Measurements from ENCODE around the gene LIN37.
"Not testable (repeated sequence)": the region's sequence is repeated elsewhere in the genome, so short reads cannot be mapped to it uniquely, and the experiment has no call there.

LIN37 gene

DNA sequence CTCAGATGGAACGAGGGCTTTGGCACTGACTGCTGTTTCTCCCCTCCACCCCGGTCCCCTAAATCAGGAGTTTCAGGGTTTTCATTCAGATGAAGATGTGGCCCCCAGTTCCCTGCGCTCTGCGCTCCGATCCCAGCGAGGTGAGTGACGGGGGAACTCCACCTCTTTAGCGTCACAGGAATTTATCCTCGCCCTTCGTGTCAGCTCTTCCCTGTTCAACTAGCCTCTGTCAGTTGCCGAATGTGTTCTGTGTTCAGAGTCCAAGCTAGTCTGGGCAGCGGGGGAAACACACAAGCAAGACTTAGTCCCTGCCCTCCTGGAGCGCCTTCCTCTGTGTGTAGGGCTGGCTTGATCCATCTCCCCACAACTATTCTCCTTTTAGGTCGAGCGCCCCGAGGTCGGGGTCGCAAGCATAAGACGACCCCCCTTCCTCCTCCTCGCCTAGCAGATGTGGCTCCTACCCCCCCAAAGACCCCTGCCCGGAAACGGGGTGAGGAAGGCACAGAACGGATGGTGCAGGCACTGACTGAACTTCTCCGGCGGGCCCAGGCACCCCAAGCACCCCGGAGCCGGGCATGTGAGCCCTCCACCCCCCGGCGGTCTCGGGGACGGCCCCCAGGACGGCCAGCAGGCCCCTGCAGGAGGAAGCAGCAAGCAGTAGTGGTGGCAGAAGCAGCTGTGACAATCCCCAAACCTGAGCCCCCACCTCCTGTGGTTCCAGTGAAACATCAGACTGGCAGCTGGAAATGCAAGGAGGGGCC is 28.8 kb upstream of the LIN37 start:
- no peak for DNase-seq (ENCODE audit: low spot score)

DNA sequence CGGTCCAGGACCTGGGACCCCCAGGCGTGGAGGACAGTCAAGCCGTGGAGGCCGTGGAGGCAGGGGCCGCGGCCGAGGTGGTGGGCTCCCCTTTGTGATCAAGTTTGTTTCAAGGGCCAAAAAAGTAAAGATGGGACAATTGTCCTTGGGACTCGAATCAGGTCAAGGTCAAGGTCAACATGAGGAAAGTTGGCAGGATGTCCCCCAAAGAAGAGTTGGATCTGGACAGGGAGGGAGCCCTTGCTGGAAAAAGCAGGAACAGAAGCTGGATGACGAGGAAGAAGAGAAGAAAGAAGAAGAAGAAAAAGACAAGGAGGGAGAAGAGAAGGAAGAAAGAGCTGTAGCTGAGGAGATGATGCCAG is 28.2 kb upstream of the LIN37 start:
- no peak for DNase-seq (ENCODE audit: low spot score)

DNA sequence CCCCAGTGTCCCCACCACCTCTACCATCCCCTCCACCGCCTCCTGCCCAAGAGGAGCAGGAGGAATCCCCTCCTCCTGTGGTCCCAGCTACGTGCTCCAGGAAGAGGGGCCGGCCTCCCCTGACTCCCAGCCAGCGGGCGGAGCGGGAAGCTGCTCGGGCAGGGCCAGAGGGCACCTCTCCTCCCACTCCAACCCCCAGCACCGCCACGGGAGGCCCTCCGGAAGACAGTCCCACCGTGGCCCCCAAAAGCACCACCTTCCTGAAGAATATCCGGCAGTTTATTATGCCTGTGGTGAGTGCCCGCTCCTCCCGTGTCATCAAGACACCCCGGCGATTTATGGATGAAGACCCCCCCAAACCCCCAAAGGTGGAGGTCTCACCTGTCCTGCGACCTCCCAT is 27.7 kb upstream of the LIN37 start:
- no peak for DNase-seq (ENCODE audit: low spot score)

DNA sequence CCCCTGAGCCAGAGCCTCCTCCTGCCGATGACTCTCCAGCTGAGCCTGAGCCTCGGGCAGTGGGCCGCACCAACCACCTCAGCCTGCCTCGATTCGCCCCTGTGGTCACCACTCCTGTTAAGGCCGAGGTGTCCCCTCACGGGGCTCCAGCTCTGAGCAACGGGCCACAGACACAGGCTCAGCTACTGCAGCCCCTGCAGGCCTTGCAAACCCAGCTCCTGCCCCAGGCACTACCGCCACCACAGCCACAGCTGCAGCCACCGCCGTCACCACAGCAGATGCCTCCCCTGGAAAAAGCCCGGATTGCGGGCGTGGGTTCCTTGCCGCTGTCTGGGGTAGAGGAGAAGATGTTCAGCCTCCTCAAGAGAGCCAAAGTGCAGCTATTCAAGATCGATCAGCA is 27.0 kb upstream of the LIN37 start:
- DNase-seq (ENCODE audit: low spot score) = no peak

DNA sequence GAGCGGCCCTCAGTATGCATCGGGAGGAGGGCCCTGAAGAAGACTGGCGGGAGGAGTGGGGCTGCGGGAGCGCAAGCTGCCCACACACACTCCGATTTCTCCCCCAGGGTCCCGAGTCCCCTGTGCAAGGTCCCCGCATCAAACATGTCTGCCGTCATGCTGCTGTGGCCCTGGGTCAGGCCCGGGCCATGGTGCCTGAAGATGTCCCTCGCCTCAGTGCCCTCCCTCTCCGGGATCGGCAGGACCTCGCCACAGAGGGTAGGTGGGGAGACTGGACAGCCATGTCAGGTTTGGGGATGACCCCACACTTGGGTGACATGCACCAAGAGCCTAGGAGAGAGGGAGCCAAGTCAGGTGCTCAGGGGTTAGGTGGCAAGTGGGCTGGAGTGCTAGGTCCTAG is 25.9 kb upstream of the LIN37 start:
- no peak for DNase-seq (ENCODE audit: low spot score)

DNA sequence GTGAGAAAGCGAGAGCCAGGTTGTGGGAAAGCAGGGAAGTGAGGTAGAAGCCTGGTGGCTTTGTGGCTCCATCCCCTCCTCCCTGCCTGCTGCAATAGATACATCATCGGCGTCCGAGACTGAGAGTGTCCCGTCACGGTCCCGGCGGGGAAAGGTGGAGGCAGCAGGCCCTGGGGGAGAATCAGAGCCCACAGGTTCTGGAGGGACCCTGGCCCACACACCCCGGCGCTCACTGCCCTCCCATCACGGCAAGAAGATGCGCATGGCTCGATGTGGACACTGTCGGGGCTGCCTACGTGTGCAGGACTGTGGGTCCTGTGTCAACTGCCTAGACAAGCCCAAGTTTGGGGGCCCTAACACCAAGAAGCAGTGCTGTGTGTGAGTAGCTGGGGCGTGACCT is 25.5 kb upstream of the LIN37 start:
- DNase-seq (ENCODE audit: low spot score) = no peak

DNA sequence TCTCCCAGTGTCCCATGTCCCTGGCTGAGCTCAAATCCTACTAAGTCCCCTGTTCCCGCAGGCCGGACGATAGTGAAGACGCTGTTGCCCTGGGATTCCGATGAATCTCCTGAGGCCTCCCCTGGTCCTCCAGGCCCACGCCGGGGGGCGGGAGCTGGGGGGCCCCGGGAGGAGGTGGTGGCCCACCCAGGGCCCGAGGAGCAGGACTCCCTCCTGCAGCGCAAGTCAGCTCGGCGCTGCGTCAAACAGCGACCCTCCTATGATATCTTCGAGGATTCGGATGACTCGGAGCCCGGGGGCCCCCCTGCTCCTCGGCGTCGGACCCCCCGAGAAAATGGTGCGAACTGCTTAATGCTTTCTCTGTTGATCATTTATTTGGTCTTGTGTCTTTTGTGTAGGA is 24.7 kb upstream of the LIN37 start:
- DNase-seq (ENCODE audit: low spot score) = no peak

DNA sequence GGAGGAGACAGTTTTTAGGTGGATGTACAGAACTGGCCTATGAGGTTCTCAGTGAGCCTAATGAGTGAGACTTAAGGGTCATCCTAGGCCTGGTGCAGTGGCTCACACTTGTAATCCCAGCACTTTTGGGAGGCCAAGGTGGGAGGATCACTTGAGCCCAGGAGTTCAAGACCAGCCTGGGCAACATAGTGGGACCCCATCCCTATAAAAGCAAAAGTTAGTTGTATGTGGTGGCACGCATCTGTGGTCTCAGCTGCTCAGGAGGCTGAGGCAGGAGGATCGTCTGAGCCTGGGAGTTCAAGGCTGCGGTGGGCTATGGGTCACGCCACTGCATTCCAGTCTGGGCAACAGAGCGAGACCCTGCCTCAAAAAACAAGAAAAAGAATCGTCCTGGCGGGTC is 24.2 kb upstream of the LIN37 start:
- DNase-seq (ENCODE audit: low spot score) = not testable (repeated sequence)

DNA sequence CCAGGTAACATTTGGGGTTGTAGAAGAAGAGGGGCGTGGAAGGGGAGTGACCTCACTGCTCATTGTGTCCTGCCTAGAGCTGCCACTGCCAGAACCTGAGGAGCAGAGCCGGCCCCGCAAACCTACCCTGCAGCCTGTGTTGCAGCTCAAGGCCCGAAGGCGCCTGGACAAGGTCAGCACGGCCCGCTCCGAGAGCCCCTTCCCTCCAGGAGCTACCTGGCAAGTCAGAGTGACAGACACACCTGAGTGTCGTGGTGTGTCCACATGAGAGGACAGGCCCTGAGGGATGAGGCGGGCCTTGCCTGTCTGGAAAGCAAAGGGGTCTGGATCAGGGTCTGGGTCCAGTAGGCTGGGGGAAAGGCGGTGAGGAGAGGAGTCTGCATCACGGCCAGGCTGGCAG is 23.8 kb upstream of the LIN37 start:
- no peak for DNase-seq (ENCODE audit: low spot score)

DNA sequence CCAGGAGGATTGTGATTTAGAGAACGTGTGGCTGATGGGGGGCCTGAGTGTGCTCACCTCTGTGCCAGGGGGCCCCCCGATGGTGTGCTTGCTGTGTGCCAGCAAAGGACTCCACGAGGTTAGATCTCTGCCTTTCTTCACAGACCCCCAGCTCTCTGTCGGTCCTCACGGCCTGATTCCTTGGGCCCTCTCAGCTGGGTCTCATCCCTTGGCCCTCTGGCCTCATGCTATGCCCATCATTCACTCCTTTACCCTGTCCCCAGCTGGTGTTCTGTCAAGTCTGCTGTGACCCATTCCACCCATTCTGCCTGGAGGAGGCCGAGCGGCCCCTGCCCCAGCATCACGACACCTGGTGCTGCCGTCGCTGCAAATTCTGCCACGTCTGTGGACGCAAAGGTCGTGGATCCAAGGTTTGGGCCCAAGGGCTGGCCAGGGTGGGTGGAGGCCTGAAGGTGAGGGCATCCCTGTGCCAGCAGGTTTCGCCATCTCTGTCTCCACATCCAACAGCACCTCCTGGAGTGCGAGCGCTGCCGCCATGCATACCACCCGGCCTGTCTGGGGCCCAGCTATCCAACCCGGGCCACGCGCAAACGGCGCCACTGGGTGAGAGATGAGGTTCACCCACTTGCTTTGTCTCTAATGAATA is 23.0 kb upstream of the LIN37 start:
- no peak for DNase-seq (ENCODE audit: low spot score)

DNA sequence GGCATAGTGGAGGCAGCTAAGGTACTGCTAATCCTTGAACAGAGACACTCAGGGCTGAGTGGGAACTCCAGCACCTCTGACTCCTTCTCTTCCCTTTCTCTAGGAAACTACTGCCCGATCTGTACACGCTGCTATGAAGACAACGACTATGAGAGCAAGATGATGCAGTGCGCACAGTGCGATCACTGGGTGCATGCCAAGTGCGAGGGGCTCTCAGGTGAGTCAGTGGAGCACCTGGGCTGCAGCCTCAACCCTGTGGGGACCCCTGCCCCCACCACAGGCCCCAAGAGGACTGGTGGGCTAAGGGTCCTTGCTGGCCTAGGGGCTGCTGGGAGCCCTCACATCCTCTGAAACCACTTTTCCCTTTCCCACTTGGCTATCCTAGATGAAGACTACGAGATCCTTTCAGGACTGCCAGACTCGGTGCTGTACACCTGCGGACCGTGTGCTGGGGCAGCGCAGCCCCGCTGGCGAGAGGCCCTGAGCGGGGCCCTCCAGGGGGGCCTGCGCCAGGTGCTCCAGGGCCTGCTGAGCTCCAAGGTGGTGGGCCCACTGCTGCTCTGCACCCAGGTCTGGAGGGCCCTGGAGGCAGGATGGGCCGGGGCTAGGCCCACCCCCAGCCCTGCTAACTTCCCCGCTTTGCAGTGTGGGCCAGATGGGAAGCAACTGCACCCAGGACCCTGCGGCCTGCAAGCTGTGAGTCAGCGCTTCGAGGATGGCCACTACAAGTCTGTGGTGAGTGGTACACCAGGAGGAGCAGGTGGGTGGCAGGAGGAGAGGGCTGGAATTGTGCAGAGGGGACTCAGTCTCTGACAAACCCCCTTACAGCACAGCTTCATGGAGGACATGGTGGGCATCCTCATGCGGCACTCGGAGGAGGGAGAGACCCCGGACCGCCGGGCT is 21.1 kb upstream of the LIN37 start:
- no peak for DNase-seq (ENCODE audit: low spot score)

DNA sequence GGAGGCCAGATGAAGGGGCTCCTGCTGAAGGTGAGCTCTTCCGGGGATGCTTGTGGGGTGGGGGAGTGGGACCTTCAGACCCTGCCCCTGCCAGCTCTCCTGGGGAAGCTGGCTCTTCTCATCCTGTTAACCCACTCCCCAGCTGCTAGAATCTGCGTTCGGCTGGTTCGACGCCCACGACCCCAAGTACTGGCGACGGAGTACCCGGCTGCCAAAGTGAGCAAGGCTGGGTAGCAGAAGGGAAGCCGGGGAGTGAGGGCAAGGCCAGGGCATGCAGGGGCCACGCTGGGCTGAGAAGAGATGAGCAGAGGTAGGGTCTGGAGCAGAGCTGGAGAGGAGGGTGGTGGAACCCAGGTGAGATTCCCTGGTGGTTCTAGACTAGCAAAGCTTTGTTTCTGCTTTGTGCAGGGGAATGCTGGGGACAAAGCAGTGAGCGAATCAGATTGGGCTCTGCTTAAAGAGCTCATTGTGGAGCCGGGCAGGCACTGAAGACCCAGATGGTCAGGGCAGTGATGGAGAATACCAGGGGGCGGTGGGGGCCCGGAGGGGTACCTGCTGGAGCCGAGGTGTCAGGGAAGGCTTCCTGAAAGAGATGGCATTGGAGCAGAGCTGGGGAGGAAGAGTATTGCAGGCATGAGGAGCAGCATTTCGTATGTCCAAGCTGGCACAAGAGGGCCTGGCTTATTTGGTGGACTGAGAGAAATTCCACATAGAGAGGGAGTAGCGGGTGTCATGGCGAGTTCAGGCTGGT is 20.2 kb upstream of the LIN37 start:
- no peak for DNase-seq (ENCODE audit: low spot score)

DNA sequence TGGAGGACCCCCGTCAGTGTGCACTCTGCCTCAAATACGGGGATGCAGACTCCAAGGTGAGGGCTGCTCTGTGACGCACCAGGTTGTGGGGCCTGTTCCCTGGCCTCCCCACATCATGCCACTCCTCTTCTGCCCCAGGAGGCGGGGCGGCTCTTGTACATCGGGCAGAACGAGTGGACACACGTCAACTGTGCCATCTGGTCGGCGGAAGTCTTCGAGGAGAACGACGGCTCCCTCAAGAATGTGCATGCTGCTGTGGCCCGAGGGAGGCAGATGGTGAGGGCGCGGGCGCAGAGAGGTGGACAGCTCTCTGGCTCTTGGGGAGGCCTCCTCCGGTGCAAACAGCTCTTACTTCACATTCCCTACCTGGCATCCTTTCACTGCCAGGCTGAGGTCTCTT is 19.4 kb upstream of the LIN37 start:
- DNase-seq (ENCODE audit: low spot score) = no peak

DNA sequence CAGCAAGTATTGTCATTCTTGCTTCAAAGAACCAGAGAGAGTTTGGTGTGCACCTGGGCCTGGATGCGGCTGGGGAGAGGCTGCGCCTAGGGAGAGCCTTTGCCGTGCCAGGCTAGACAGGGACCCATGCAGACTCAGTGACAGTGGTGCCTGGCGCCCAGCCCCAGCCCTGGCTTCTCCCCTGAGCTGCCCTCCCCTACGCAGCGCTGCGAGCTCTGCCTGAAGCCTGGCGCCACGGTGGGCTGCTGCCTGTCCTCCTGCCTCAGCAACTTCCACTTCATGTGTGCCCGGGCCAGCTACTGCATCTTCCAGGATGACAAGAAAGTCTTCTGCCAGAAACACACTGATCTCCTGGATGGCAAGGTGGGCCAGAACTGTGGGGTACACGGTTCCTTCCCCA is 18.6 kb upstream of the LIN37 start:
- DNase-seq (ENCODE audit: low spot score) = no peak

DNA sequence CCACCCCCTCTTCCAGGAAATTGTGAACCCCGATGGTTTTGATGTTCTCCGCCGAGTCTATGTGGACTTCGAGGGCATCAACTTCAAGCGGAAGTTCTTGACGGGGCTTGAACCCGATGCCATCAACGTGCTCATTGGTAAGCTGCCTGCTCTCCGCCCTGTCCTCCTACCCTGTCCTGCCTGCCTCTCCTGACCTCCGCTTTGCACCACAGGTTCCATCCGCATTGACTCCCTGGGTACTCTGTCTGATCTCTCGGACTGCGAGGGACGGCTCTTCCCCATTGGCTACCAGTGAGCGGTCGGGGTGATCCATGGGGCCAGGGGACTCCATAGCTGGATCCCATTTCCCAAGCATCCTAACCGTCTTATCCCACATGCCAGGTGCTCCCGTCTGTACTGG is 18.1 kb upstream of the LIN37 start:
- no peak for DNase-seq (ENCODE audit: low spot score)

DNA sequence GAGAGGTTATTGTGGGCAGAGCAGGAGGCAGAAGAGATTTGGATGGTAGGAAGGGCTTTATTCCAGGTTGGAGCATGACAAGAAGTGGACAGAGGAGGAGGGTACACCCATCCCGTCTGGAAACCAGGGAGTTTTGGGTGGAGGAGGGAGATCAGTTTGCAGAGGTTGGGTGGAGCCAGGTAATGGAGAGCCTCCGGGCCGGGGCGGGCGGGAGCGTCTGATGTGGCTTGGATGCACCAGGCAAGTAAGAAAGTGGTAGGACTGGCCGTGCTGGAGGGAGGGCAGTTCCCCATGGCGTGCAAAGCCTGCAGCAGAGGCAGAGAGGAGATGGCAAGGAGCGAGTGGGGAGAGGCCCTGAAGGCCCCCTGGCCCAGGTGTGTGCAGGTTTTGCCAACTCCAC is 17.0 kb upstream of the LIN37 start:
- no peak for DNase-seq (ENCODE audit: low spot score)

DNA sequence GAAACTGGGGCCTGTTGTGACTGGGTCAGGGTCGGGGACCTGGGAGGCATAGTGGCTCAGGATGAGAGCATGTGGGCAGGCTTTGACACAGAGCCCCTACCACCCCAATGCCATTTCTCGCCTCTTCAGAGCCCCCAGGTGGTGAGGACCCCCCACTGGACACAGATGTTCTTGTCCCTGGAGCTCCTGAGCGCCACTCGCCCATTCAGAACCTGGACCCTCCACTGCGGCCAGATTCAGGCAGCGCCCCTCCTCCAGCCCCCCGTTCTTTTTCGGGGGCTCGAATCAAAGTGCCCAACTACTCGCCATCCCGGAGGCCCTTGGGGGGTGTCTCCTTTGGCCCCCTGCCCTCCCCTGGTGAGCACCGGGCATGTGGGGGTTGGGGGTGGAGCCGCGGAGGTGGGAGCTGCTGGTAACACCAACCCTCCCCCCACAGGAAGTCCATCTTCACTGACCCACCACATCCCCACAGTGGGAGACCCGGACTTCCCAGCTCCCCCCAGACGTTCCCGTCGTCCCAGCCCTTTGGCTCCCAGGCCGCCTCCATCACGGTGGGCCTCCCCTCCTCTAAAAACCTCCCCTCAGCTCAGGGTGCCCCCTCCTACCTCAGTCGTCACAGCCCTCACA is 16.5 kb upstream of the LIN37 start:
- no peak for DNase-seq (ENCODE audit: low spot score)

DNA sequence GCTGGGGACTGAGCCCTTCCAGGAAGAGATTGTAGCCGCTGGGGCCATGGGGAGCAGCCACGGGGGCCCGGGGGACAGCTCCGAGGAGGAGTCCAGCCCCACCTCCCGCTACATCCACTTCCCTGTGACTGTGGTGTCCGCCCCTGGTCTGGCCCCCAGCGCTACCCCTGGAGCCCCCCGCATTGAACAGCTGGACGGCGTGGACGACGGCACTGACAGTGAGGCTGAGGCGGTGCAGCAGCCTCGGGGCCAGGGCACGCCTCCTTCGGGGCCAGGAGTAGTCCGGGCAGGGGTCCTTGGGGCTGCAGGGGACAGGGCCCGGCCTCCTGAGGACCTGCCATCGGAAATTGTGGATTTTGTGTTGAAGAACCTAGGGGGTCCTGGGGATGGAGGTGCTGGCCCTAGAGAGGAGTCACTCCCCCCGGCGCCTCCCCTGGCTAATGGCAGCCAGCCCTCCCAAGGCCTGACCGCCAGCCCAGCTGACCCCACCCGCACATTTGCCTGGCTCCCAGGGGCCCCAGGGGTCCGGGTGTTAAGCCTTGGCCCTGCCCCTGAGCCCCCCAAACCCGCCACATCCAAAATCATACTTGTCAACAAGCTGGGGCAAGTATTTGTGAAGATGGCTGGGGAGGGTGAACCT is 15.7 kb upstream of the LIN37 start:
- no peak for DNase-seq (ENCODE audit: low spot score)

DNA sequence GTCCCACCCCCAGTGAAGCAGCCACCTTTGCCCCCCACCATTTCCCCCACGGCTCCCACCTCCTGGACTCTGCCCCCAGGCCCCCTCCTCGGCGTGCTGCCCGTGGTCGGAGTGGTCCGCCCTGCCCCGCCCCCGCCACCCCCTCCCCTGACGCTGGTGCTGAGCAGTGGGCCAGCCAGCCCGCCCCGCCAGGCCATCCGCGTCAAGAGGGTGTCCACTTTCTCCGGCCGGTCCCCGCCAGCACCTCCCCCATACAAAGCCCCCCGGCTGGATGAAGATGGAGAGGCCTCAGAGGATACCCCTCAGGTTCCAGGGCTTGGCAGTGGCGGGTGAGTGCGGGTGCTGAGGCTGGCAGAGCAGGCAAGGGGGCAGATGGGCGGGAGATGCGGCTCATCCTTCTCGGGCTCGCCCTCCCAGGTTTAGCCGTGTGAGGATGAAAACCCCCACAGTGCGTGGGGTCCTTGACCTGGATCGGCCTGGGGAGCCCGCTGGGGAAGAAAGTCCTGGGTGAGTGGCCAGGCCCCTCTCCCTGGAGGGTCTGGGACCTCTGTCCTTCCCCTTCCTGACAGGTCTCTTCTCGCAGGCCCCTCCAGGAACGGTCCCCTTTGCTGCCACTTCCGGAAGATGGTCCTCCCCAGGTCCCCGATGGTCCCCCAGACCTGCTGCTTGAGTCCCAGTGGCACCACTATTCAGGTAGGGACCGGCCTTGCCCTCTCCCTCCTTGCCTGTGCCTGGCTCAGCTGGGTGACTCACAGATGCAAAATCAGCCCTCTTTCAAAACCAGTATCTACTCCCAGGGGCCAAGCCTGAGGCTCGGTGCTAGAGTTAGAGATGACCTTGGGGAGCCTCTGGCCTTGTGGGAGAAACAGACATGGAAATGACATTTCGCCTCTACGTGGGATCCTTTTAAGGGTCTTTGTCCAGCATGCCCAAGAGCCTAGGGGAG is 14.9 kb upstream of the LIN37 start:
- no peak for DNase-seq (ENCODE audit: low spot score)

DNA sequence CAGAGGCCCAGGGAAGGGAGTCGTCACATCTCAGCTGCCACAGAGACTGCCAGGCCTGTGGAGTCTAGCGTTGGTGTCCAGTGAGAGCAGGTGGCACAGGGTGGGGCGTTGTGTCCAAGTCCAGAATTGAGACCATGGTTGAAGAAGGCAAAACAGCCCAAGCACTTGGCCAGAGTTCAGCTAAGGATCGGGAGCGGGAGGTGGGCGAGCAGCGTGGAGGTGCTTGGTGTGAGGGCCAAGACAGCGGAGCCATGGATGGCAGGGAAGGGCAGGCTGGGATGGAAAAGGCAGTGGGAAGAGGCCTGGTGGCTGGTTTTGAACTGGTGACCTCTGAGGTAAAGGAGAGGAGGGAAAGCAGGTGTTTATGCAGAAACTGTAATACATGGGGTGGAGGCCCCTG is 14.1 kb upstream of the LIN37 start:
- DNase-seq (ENCODE audit: low spot score) = no peak

All from globus pallidus (tissue), 1 donor.